A549 treated with GW870086 at 1 μM for 4 hours (cell line): ENCODE results near the gene TTLL12. TPM values are rescaled to one million over a fixed set of nuclear protein-coding genes. Genes with fewer than 3 reads are reported as not detected.

Source experiments
- total RNA-seq: library from RNA; stranded (reverse); fragments of 200-300 nt; extraction: Qiagen RNA extraction; gene quantifications from 5 replicates; pipeline ENCODE4 v1.2.3, GENCODE V29; 2022; ENCODE audit warnings: low read depth

Gene TTLL12
- total RNA-seq, result 17.5 to 23.5 TPM (median 21.4 TPM) in 5 replicates

DNA sequence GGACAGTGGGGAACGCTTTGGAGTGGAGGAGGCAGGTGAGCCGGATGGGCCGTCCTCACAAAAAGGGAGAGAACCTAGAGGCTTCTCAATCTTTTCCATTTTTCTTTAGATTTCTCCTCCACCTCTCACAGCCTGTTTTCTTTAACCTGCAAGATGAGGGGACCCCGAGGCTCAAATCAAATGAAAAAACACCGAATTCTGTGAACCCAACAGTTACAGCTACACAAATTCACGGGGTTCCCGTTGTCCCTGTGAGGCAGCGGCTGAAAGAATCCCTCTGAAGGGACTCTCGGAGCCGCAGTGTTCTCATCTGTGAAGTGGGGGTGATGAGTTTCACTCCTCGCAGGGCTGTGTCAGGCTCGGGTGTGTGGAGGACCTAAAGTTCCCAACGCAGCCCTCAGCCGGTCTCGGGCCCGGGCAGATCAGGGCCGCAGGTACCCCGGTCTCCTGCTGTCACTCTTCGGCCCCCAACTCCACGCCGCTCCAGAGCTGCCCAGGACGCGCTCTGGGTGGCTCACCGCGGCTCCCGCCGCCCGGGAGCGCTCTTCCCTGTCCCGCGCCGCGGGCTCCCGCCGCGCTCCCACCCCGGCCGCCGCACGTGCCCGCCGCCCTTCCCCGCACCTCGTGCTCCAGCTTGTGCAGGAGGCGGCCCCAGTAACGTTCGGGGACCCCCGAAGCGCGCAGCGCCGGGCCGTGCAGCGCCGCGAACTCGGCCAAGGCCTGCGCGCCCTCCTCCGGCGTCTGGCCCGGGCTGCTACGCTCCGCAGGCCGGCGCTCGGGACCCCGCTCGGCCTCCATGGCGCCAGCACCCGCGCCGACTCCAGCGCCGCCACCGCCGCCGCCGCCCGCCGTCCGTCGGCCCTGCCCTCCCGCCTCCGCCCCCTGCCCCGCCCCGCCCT is at the start of gene TTLL12:
Gene TTLL12, minus strand, starts transcription at position 863 of the 899 bp plus-strand sequence. Its CDS starts 65 bp downstream, at position 798.

DNA sequence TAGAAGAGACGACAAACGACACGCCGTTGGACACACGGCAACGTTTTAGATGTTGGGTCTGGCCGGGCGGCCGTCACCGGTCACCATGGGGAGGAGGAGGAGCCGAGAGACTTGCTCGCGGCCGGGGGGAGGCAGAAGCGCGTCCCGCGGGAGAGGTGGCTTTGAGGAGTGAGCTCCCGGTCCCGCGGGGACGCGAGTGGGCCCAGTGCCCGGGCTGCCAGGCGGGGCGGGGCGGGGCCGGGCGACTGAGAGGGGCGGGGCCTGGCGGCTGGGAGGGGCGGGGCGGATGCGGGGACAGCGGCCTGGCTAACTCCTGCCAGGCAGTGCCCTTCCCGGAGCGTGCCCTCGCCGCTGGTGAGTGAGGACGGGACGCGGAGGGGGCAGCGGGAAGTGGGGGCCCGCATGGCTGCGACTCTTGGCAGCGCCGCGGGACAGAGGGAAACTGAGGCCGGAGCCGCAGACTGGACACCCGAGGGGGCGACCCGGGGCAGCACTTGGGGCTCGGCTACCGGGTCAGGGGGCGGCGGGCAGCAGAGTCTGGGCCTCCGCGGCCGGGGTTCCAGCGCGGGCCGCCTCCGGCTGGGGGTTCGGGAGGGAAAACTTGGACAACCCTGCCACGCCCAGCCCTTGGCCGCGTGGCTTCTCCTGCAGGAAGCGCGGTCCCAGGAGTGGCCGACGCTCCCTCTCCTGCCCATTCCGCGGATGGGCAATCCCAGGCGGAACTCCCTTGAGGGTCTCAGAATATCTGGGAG is 35.5 kb downstream of the TTLL12 start, which contains the start of gene TSPO:
Gene TSPO, plus strand, starts transcription at position 309 of the 752 bp plus-strand sequence. CDS start 7,680 bp downstream, outside the sequence.

GRCh38 chr22:43142880-43143562 is 43.9 kb downstream of the TTLL12 start, which contains the start of gene MCAT:
Gene MCAT (minus strand): TSS chr22:43143398. CDS start chr22:43143348, 50 bp downstream.

Other genes with a start within 250 kb of the TTLL12 start
- gene PACSIN2, start 172.0 kb downstream of the TTLL12 start, total RNA-seq, result 114 to 142 TPM (median 135 TPM) in 5 replicates
- gene TTLL1, start 97.7 kb downstream of the TTLL12 start, total RNA-seq, result 1.9 to 2.6 TPM (median 2.4 TPM) in 5 replicates
- gene BIK, start 76.4 kb downstream of the TTLL12 start, total RNA-seq, result 1.4 to 2.0 TPM (median 1.5 TPM) in 5 replicates
- gene MCAT, start 43.7 kb downstream of the TTLL12 start, total RNA-seq, result 15.9 to 27.7 TPM (median 23.7 TPM) in 5 replicates
- 168 to 233 TPM (median 228 TPM) in 5 replicates for gene TSPO, start 35.6 kb downstream of the TTLL12 start, total RNA-seq
- gene SCUBE1, start 156.2 kb upstream of the TTLL12 start, total RNA-seq, result 0.08 to 0.31 TPM (median 0.13 TPM) in 5 replicates
- not detected in 5 replicates for gene MPPED1, start 224.9 kb upstream of the TTLL12 start, total RNA-seq